Measurements from ENCODE around the gene PACRG. TPM values are rescaled to one million over a fixed set of nuclear protein-coding genes. Genes with fewer than 3 reads are reported as not detected.

Gene PACRG
- total RNA-seq, 2 experiments from 2014 or later, result 0.66 to 0.81 TPM

- Mint-ChIP-seq H3K27me3 (no peaks in the 10 kb centered on the region), H3K36me3 (ENCODE audit: low read depth) (no peaks in the 10 kb centered on the region), H3K4me3 (no peak overlapping the region), H3K4me1 (ENCODE audit: low read depth) (no peaks in the 10 kb centered on the region), H3K9me3 (no peaks in the 10 kb centered on the region), H3K27ac (no peak overlapping the region)
- DNase-seq (no peak), ATAC-seq (ENCODE audit: poor library complexity) (no peak)
- Histone ChIP-seq H3K4me1 (ENCODE audit: insufficient read depth, low read length) (no peaks in the 10 kb centered on the region), H3K27ac (ENCODE audit: low read depth in 1 of 2, low read length in 2 of 2) (no peak overlapping the region), H3K27me3 (ENCODE audit: control insufficient read depth in 1 of 2, insufficient read depth in 2 of 2, low read length in 2 of 2) (no peaks in the 10 kb centered on the region), H3K9me3 (ENCODE audit: control insufficient read depth in 1 of 2, insufficient read depth in 1 of 2, low read length in 2 of 2) (peaks cover 0 to 5% of the 10 kb centered on the region in 2 experiments), H3K4me3 (ENCODE audit: low read length) (no peak overlapping the region), H3K36me3 (ENCODE audit: insufficient read depth, low read length) (no peaks in the 10 kb centered on the region)
- POLR2A ChIA-PET, result no interaction called here
- CTCF ChIA-PET, result no interaction called here
- intact Hi-C loops (cut with DNase I, micrococcal nuclease), result no loop called here
- TF ChIP-seq CTCF (IDR thresholded peaks at IDR 0.05), result no peak
Measured at GRCh38 chr6:163133017-163133416, 405.2 kb downstream of the PACRG start.

GRCh38 chr6:163133691-163134090 is 405.9 kb downstream of the PACRG start:
- Mint-ChIP-seq H3K4me1 (ENCODE audit: low read depth) (no peaks in the 10 kb centered on the region), H3K27ac (no peak overlapping the region), H3K4me3 (no peak overlapping the region), H3K27me3 (no peaks in the 10 kb centered on the region), H3K9me3 (no peaks in the 10 kb centered on the region), H3K36me3 (ENCODE audit: low read depth) (no peaks in the 10 kb centered on the region)
- Histone ChIP-seq H3K36me3 (ENCODE audit: insufficient read depth, low read length) (no peaks in the 10 kb centered on the region), H3K4me3 (ENCODE audit: low read length) (no peak overlapping the region), H3K4me1 (ENCODE audit: insufficient read depth, low read length) (no peaks in the 10 kb centered on the region), H3K27me3 (ENCODE audit: control insufficient read depth in 1 of 2, insufficient read depth in 2 of 2, low read length in 2 of 2) (no peaks in the 10 kb centered on the region), H3K9me3 (ENCODE audit: control insufficient read depth in 1 of 2, insufficient read depth in 1 of 2, low read length in 2 of 2) (peaks cover 0 to 5% of the 10 kb centered on the region in 2 experiments), H3K27ac (ENCODE audit: low read depth in 1 of 2, low read length in 2 of 2) (no peak overlapping the region)
- ATAC-seq (ENCODE audit: poor library complexity) (no peak), DNase-seq (no peak)
- intact Hi-C loops (cut with DNase I, micrococcal nuclease), result no loop called here
- CTCF ChIA-PET, result no interaction called here
- no peak for TF ChIP-seq CTCF (IDR thresholded peaks at IDR 0.05)
- POLR2A ChIA-PET, result no interaction called here

- intact Hi-C loops (cut with DNase I, micrococcal nuclease), result no loop called here
- POLR2A ChIA-PET, result no interaction called here
- Mint-ChIP-seq H3K4me1 (ENCODE audit: low read depth) (no peaks in the 10 kb centered on the region), H3K36me3 (ENCODE audit: low read depth) (no peaks in the 10 kb centered on the region), H3K27me3 (no peaks in the 10 kb centered on the region), H3K4me3 (no peak overlapping the region), H3K9me3 (no peaks in the 10 kb centered on the region), H3K27ac (no peak overlapping the region)
- TF ChIP-seq CTCF (IDR thresholded peaks at IDR 0.05), result no peak
- ATAC-seq (ENCODE audit: poor library complexity) (no peak), DNase-seq (no peak)
- Histone ChIP-seq H3K9me3 (ENCODE audit: control insufficient read depth in 1 of 2, insufficient read depth in 1 of 2, low read length in 2 of 2) (peaks cover 0 to 5% of the 10 kb centered on the region in 2 experiments), H3K4me3 (ENCODE audit: low read length) (no peak overlapping the region), H3K27ac (ENCODE audit: low read depth in 1 of 2, low read length in 2 of 2) (no peak overlapping the region), H3K4me1 (ENCODE audit: insufficient read depth, low read length) (no peaks in the 10 kb centered on the region), H3K36me3 (ENCODE audit: insufficient read depth, low read length) (no peaks in the 10 kb centered on the region), H3K27me3 (ENCODE audit: control insufficient read depth in 1 of 2, insufficient read depth in 2 of 2, low read length in 2 of 2) (no peaks in the 10 kb centered on the region)
- CTCF ChIA-PET, result no interaction called here
Measured at GRCh38 chr6:163136681-163137397, 409.1 kb downstream of the PACRG start.
